GM10266 (cell line): Measurements from ENCODE around the gene NEK9.

ENCODE experiments used
- DNase-seq: peaks from one replicate; pipeline ENCODE4 v3.0.0; 2012; ENCODE audit errors: extremely low spot score
- TF ChIP-seq, protein P1 (sequence below): IDR thresholded peaks from 2 replicates; pipeline ENCODE4 v1.5.1; 2012; ENCODE audit warnings: mild to moderate bottlenecking, low read depth; ENCODE audit not compliant: control insufficient read depth, insufficient read depth; ENCODE audit errors: missing control alignments

The NEK9 gene

DNA sequence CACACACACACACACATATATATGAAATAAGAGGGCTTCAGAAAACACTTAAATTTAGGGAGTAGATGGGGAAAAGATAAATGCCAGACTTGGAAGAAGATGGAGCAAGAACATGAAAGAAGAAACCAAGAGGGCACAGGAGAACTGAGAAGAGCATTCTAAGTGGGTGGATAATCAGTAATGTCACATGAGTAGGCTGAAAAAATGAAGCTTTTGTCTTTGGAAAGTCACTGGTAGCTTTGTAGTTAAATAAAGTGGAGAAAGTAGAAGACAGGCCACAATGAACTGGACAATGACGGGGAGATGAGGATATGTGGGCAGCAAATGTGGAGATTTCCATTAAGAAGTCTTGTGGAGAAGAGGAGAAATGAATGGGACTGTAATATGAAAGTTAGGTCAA lies 59.6 kb downstream of the NEK9 start:
- TF ChIP-seq, protein P1, sequence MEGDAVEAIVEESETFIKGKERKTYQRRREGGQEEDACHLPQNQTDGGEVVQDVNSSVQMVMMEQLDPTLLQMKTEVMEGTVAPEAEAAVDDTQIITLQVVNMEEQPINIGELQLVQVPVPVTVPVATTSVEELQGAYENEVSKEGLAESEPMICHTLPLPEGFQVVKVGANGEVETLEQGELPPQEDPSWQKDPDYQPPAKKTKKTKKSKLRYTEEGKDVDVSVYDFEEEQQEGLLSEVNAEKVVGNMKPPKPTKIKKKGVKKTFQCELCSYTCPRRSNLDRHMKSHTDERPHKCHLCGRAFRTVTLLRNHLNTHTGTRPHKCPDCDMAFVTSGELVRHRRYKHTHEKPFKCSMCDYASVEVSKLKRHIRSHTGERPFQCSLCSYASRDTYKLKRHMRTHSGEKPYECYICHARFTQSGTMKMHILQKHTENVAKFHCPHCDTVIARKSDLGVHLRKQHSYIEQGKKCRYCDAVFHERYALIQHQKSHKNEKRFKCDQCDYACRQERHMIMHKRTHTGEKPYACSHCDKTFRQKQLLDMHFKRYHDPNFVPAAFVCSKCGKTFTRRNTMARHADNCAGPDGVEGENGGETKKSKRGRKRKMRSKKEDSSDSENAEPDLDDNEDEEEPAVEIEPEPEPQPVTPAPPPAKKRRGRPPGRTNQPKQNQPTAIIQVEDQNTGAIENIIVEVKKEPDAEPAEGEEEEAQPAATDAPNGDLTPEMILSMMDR = no peak
- DNase-seq = no peak

DNA sequence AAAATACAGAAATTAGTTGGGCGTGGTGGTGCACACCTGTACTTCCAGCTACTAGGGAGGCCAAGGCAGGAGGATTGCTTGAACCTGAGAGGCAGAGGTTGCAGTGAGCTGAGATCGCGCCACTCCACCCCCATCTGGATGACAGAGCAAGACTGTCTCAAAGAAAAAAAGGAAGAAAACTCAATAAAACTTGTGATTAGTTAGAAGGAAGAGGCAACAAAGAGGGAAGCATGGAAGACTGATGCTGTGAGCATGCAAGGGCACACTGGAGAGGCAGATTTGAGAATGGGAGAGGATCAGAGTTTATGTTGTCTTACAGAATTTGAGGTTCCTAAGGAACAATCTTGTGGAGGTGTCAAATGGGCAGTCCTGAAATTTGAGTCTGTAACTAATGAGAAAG lies 60.2 kb downstream of the NEK9 start:
- DNase-seq = no peak
- TF ChIP-seq, protein P1 = no peak

DNA sequence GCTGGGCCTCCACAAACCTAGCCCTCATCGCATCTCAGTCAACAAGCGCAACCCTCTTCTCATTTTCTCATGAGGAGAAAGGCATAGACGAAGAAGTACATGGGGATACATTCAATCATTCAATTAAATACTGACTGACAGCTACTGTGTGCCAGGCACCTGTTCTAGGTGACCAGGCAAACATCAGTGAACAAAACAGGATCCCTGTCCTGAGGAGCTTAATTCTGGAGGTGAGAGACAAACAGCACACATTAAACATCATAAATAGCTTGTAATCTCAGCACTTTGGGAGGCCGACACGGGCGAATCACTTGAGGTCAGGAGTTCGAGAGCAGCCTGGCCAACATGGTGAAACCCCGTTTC lies 62.7 kb downstream of the NEK9 start:
- TF ChIP-seq, protein P1 = no peak
- no peak for DNase-seq

DNA sequence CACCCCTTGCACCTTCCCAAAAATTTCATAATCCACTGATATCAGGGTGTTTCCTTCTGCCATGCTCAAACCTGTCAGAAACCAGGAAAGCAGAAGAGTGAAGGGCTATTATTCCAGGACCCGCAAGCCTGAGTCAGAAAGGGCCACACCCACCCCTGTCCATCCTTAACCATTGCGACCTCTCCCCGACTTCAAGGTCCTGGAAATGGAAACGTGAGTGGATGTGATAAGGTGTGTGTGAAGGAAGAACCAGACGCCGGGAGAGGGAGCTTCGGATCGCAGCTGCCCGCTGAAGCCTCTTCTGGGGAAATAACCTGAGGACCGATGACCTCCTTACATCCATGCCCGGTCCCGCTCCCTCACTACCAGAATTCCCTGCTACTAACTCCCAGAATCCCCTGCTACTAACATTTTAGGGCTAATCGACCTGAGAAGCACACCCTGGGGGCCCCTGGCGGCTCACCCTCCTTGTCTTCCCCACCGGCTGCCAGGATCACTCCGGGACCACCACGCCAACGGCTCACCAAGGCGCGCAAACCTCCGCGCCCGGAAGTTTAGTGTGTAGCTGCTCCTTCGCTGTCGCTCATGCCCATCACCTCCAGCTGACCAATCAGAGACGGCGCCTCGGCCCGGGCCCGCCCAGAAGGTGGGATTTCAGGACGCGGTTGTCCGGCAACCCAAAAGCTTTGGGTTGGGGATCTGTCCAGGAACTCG lies 63.2 kb downstream of the NEK9 start, which contains the start of gene ACYP1:
TSS of gene ACYP1 (minus strand) at position 534 of the 714 bp plus-strand sequence. CDS start at position 63, 471 bp downstream.
- DNase-seq = peak; percentile 93
- TF ChIP-seq, protein P1 = no peak

DNA sequence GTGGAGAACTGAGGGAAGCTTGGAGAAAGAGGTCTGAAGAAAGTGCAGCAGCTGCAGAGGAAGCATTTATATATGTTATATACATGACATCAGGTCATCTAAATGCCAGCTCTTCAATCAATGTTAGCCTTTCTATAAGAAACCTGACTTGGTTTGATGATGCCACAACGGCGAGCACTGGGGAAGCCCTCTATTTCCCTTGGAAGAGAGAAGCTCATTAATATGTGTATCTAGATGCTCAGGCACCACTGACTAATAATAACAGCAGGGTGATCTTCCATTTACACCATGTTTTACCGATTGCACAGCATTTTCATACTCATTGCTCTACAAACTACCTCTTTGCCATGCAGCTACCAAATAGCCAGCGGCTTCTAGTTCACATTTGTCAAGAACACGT lies 63.8 kb downstream of the NEK9 start:
- DNase-seq = no peak
- TF ChIP-seq, protein P1 = no peak

DNA sequence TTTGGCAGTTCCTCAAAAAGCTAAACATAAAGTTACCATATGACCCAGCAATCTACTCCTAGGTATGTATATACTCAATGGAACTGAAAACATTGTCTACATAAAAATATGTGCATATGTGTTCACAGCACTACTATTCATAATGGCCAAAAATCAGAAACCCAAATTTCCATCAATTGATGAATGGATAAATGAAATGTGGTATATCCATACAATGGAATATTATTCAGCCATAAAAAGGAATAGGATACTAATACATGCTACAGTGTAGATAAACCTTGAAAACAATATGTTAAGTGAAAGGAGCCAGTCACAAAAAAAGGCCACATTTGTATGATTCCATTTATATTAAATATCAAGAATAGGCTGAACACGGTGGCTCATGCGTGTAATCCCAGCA lies 66.4 kb downstream of the NEK9 start:
- TF ChIP-seq, protein P1 = no peak
- DNase-seq = no peak

DNA sequence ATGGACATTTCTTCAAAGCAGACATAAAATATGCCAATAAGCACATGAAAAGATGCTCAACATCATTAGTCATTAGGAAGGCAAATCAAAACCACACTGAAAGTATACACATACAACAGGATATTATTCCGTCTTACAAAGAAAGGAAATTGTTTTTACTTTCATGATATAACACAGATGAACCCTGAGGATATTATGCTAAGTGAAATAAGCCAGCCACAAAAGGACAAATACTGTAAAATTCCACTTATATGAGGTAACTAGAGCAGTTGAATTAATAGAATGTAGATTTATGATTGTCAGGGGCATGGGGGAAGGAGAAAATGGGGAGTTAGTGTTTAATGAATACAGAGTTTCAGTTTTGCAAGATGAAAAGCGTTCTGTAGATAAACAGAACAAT lies 67.2 kb downstream of the NEK9 start:
- TF ChIP-seq, protein P1 = no peak
- no peak for DNase-seq
